Transverse colon (tissue), 4 donors: ENCODE results near the gene KRT34. TPM values are rescaled to one million over a fixed set of nuclear protein-coding genes. Genes with fewer than 3 reads are reported as not detected.
"Not testable (repeated sequence)": the region's sequence is repeated elsewhere in the genome, so short reads cannot be mapped to it uniquely, and the experiment has no call there.

Experiments
- DNase-seq: peaks from one replicate; pipeline ENCODE4 v3.0.0-alpha.2; 2019
- H3K27ac ChIP-seq, 4 donors: fragments of 200-600 bp; sonication (generic); 2 replicates each; pipeline ENCODE4 v1.5.1; 2016 to 2018; ENCODE audit warnings: inconsistent platforms in 4 of 4
- H3K27me3 ChIP-seq: fragments of 200-600 bp; sonication (generic); 2 replicates; pipeline ENCODE4 v1.5.1; 2017; ENCODE audit warnings: inconsistent platforms
- H3K36me3 ChIP-seq, 4 donors: fragments of 200-600 bp; sonication (generic); 2 replicates each; pipeline ENCODE4 v1.5.1; 2017 to 2019; ENCODE audit warnings: inconsistent platforms in 4 of 4
- H3K4me1 ChIP-seq, 4 donors: fragments of 200-600 bp; sonication (generic); 2 replicates each; pipeline ENCODE4 v1.5.1; 2017 to 2020; ENCODE audit warnings: inconsistent platforms in 4 of 4
- H3K4me3 ChIP-seq, 4 donors: fragments of 200-600 bp; sonication (generic); 1 replicate in 1 of 4; 2 replicates in 3 of 4; pipeline versions ENCODE4 v1.5.1 to v1.6.1; 2017 to 2019; ENCODE audit warnings: inconsistent platforms in 4 of 4
- H3K9me3 ChIP-seq, 2 donors: fragments of 200-600 bp; sonication (generic); 2 replicates each; pipeline ENCODE4 v1.5.1; 2017 to 2019; ENCODE audit warnings: inconsistent platforms in 2 of 2
- CTCF ChIP-seq, 5 experiments: fragments of 200-600 bp in 3 of 5; fragments of 450-650 bp in 2 of 5; sonication (generic) in 3 of 5; IDR thresholded peaks; 1 replicate in 2 of 5; 2 replicates in 3 of 5; pipeline ENCODE4 v1.5.1; 2016 to 2017; ENCODE audit warnings: antibody characterized with exemption in 5 of 5, inconsistent platforms in 3 of 5, mild to moderate bottlenecking in 2 of 5, moderate library complexity in 1 of 5
- EP300 ChIP-seq: sonication (generic); formaldehyde crosslinking; IDR thresholded peaks from one replicate; pipeline ENCODE4 v1.6.1; 2017; ENCODE audit warnings: antibody characterized with exemption, low read depth
- POLR2A ChIP-seq: fragments of 450-650 bp; IDR thresholded peaks from one replicate; pipeline ENCODE4 v1.6.1; 2016; ENCODE audit warnings: antibody characterized with exemption, mild to moderate bottlenecking, moderate library complexity
- POLR2AphosphoS5 ChIP-seq, 3 donors: sonication (generic); formaldehyde crosslinking; IDR thresholded peaks; one replicate each; pipeline ENCODE4 v1.6.1; 2016; ENCODE audit warnings: antibody characterized with exemption in 3 of 3
- WGBS, 2 donors: methylation state at CpG; one replicate each; pipeline ENCODE4 v1.1.5; 2018; ENCODE audit warnings: low coverage in 1 of 2; 5-methylcytosine and 5-hydroxymethylcytosine counted together
- in situ Hi-C, 4 donors: fragments of 200-750 bp; cut with MboI; loops; one replicate each; pipeline versions ENCODE4 v1.15.0 to v1.15.1; 2017; ENCODE audit warnings: low sequenced_read_pairs in 3 of 4, low pct_ligation_motif_present in 1 of 4, low pct_unique_long_range_greater_than_20kb in 1 of 4
- intact Hi-C: fragments of 100-400 bp; cut with DNase I; formaldehyde crosslinking; loops from one replicate; pipeline ENCODE4 v1.15.1; 2023; ENCODE audit warnings: low total_unique reads
- total RNA-seq, 4 donors: library from RNA; depleted of rRNA; stranded (reverse); fragments of >200 nt; gene quantifications; one replicate each; pipeline ENCODE4 v1.1.0, GENCODE V29; 2016

The KRT34 gene
- total RNA-seq, 4 donors from 2014 or later: not detected

GRCh38 chr17:41354536-41354935, 27.6 kb downstream of the KRT34 start:
- Histone ChIP-seq H3K27ac (no peak overlapping the region), H3K27me3 (peaks cover 23% of the 10 kb centered on the region), H3K4me3 (no peak overlapping the region), H3K4me1 (no peaks in the 10 kb centered on the region), H3K36me3 (no peaks in the 10 kb centered on the region), H3K9me3 (peaks cover 0 to 4% of the 10 kb centered on the region in 2 donors)
- intact Hi-C loops (no loop called here), in situ Hi-C loops (loop anchor here in 1 of 4 donors (25.0 kb wide), 1 partner anchor 92 kb away; the partner anchor contains the start of genes KRTAP9-6 and KRTAP9-9)
- no peak for DNase-seq
- TF ChIP-seq CTCF (IDR thresholded peaks at IDR 0.05) (no peak), POLR2A (no peak), POLR2AphosphoS5 (IDR thresholded peaks at IDR 0.05) (no peak), EP300 (no peak)
- WGBS, 2 donors: 93 to 97% methylated on average over 3 to 4 of the region's 4 CpGs

- WGBS, 2 donors: 82 to 87% methylated on average over 7 of the region's 7 CpGs
- in situ Hi-C loops: loop anchor here in 1 of 4 donors (25.0 kb wide), 1 partner anchor 90 kb away; the partner anchor contains the start of genes KRTAP9-6 and KRTAP9-9
Measured at GRCh38 chr17:41352597-41353366, 29.3 kb downstream of the KRT34 start.

GRCh38 chr17:41351177-41351576, 30.9 kb downstream of the KRT34 start:
- no peak for DNase-seq
- Histone ChIP-seq H3K27ac (no peak overlapping the region), H3K36me3 (no peaks in the 10 kb centered on the region), H3K27me3 (peaks cover 21% of the 10 kb centered on the region), H3K4me3 (no peak overlapping the region), H3K9me3 (peaks cover 0 to 2% of the 10 kb centered on the region in 2 donors), H3K4me1 (no peaks in the 10 kb centered on the region)
- 89 to 94% methylated on average over 2 of the region's 2 CpGs for WGBS, 2 donors
- TF ChIP-seq POLR2A (no peak), EP300 (no peak), CTCF (IDR thresholded peaks at IDR 0.05) (no peak), POLR2AphosphoS5 (IDR thresholded peaks at IDR 0.05) (no peak)
- intact Hi-C loops (no loop called here), in situ Hi-C loops (loop anchor here in 1 of 4 donors (25.0 kb wide), 1 partner anchor 89 kb away; the partner anchor contains the start of genes KRTAP9-6 and KRTAP9-9)

More at GRCh38 chr17:41352597-41353366, 29.3 kb downstream of the KRT34 start:
- Histone ChIP-seq H3K9me3 (peaks cover 0 to 4% of the 10 kb centered on the region in 2 donors), H3K4me1 (no peaks in the 10 kb centered on the region), H3K36me3 (no peaks in the 10 kb centered on the region), H3K27ac (no peak overlapping the region), H3K27me3 (peaks cover 23% of the 10 kb centered on the region), H3K4me3 (no peak overlapping the region)
- TF ChIP-seq EP300 (no peak), CTCF (IDR thresholded peaks at IDR 0.05) (no peak), POLR2A (no peak), POLR2AphosphoS5 (IDR thresholded peaks at IDR 0.05) (no peak)
- intact Hi-C loops: no loop called here
- no peak for DNase-seq

GRCh38 chr17:41350381-41350878, 31.7 kb downstream of the KRT34 start, which contains the start of gene KRT33A:
Gene KRT33A, minus strand, starts transcription at chr17:41350828. Its CDS starts 61 bp downstream, at chr17:41350767.
- peaks cover 14% of the 10 kb centered on the region for H3K27me3 ChIP-seq
- WGBS, 2 donors: 87 to 88% methylated on average over 3 to 16 of the region's 16 CpGs
- H3K36me3 ChIP-seq, intact Hi-C loops, H3K27ac ChIP-seq, H3K4me1 ChIP-seq, DNase-seq, H3K4me3 ChIP-seq, H3K9me3 ChIP-seq: not testable (repeated sequence)
- in situ Hi-C loops: loop anchor here in 1 of 4 donors (25.0 kb wide), 1 partner anchor 88 kb away; the partner anchor contains the start of genes KRTAP9-6 and KRTAP9-9
